ENCODE results near the gene TMEM178B. TPM values are rescaled to one million over a fixed set of nuclear protein-coding genes. Genes with fewer than 3 reads are reported as not detected.

TMEM178B gene
- total and polyA plus RNA-seq, 8 donors, result 0.16 to 5.6 (median 3.4) TPM

DNA sequence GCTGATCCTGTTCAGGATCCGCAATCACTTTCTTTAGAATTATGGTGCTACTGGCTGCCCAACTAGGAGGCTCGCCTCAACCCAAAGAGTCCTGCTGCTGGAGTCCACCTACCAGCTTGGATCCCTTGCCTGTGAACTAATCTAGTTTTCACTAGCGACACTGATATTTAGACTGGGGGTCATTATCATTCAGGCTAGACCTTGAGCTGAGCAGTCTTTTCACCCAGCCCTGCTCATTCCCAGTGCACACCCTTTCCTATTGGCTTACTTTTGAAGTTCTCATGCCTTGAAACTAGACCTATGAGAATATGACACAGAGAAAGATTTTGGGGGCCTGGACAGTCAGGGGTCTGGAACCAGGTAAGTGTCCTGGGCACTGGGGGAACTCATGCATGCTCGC is 107.9 kb downstream of the TMEM178B start:
- no peaks in the 10 kb centered on the region for H3K4me1 ChIP-seq
- intact Hi-C loops (cut with DNase I), result no loop called here
- no peak for ATAC-seq
- no peak overlapping the region for H3K27ac ChIP-seq
- TF ChIP-seq, protein P1, sequence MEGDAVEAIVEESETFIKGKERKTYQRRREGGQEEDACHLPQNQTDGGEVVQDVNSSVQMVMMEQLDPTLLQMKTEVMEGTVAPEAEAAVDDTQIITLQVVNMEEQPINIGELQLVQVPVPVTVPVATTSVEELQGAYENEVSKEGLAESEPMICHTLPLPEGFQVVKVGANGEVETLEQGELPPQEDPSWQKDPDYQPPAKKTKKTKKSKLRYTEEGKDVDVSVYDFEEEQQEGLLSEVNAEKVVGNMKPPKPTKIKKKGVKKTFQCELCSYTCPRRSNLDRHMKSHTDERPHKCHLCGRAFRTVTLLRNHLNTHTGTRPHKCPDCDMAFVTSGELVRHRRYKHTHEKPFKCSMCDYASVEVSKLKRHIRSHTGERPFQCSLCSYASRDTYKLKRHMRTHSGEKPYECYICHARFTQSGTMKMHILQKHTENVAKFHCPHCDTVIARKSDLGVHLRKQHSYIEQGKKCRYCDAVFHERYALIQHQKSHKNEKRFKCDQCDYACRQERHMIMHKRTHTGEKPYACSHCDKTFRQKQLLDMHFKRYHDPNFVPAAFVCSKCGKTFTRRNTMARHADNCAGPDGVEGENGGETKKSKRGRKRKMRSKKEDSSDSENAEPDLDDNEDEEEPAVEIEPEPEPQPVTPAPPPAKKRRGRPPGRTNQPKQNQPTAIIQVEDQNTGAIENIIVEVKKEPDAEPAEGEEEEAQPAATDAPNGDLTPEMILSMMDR (IDR thresholded peaks at IDR 0.05), result no peak
- no peak overlapping the region for H3K4me3 ChIP-seq
- H3K36me3 ChIP-seq, result no peaks in the 10 kb centered on the region
- H3K27me3 ChIP-seq, result no peaks in the 10 kb centered on the region
- DNase-seq, result no peak
- no peaks in the 10 kb centered on the region for H3K9me3 ChIP-seq

DNA sequence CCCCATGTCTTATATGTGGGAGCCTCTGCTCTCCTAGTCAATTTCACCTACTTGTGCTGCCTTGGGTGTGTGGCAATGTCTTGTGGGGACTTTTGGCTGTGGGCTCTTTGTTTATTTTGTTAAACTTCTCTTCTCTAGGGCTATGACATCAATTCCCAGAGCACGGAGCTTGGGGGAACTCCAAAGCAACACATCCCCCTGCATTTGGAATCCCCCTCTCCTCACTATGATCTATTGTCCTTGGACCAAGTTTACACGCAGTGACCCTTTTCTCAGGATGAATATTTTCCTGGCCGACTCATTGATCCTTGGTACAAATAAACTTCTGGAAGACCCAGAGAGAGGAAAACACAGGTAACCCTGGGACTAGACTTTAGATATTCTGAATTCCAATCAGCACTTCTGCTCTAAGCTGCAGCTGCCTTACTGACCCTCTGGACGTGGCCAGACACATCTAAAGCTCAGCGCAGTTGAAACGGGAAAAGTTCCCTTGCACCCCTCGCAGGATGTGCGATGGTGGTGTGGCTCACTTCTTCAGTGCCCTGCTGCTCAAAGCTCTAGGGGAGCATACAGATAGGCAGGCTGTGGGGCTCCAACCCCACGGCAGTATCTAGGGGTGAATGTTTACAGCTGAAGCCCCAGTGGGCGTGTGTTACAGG is 110.8 kb downstream of the TMEM178B start:
- intact Hi-C loops (cut with DNase I), result no loop called here
- DNase-seq (no peak), ATAC-seq (no peak)
- Histone ChIP-seq H3K4me3 (no peak overlapping the region), H3K36me3 (no peaks in the 10 kb centered on the region), H3K27ac (no peak overlapping the region), H3K4me1 (no peaks in the 10 kb centered on the region), H3K9me3 (no peaks in the 10 kb centered on the region), H3K27me3 (no peaks in the 10 kb centered on the region)
- TF ChIP-seq, protein P1 (IDR thresholded peaks at IDR 0.05), result no peak

DNA sequence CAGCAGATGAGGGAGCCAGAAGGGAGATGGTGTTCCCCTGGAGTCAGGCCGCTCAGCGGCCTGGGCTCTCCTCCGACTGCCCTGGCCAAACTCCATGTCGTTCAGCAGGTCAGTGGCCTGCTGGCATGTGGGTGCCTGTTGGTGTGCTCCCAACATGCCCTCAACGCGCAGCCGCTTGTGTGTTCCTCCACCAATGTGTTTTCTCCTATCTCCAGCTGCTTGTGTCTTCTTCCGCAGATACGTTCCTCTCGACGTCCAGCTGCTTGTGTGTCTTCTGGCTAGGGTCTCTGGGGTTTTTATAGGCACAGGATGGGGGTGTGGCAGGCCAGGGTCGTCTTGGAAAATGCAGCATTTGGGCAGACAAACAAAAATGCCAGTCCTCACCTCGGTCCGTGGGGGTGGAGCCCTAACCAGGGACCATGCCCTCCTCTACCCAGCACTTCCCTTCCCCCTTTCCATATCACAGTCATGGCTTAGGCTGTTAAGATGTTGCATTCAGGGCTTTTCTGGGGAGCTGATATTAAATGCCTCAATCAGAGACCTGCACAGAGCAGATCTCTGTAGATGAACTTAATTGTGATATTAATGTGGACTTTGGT is 111.6 kb downstream of the TMEM178B start:
- TF ChIP-seq, protein P1 (IDR thresholded peaks at IDR 0.05), result no peak
- intact Hi-C loops (cut with DNase I), result no loop called here
- ATAC-seq (no peak), DNase-seq (no peak)
- Histone ChIP-seq H3K36me3 (no peaks in the 10 kb centered on the region), H3K4me3 (no peak overlapping the region), H3K27me3 (no peaks in the 10 kb centered on the region), H3K9me3 (no peaks in the 10 kb centered on the region), H3K27ac (no peak overlapping the region), H3K4me1 (no peaks in the 10 kb centered on the region)

DNA sequence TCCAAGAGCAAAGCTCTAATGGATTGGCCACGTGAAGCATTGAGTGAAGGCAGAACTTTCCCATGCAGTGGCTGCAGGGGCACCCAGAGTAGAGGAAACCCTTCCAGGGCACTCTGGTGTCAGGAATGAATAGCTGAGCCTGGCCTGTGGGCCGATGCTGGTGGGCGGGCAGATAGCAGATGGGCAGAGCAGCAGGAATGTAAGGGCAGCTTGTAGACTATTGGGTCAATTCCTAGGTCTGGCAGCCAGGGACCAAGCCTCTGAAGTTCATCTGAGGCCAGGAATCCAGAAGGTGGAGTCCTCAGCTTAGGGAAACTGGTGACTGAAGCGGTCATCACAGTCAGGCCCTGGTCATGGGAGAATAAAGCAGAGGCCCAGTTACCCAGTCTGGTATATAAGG is 115.4 kb downstream of the TMEM178B start:
- Histone ChIP-seq H3K4me1 (no peaks in the 10 kb centered on the region), H3K36me3 (no peaks in the 10 kb centered on the region), H3K9me3 (peaks cover 0 to 3% of the 10 kb centered on the region in 2 donors), H3K27me3 (no peaks in the 10 kb centered on the region), H3K4me3 (no peak overlapping the region), H3K27ac (no peak overlapping the region)
- DNase-seq, result no peak
- TF ChIP-seq, protein P1 (IDR thresholded peaks at IDR 0.05), result no peak
- intact Hi-C loops (cut with DNase I), result no loop called here
- ATAC-seq, result no peak

DNA sequence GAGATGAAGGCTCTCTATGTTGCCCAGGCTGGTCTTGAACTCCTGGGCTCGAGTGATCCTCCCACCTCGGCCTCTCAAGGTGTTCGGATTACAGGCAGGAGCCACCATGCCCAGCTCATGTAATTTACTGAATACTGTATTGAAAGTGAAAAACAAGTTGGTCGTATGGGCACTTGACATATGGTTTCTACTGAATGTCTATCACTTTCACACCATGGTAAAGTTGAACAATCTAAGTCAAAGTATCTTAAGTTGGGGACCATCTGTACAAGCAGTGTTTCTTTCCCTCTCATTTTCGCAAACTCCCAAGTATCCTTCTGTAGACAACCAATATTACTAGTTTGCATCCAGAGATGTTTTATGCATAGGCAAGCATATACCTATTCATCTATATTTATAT is 116.6 kb downstream of the TMEM178B start:
- DNase-seq, result no peak
- TF ChIP-seq, protein P1 (IDR thresholded peaks at IDR 0.05), result no peak
- no peak overlapping the region for H3K27ac ChIP-seq
- peaks cover 0 to 6% of the 10 kb centered on the region in 2 donors for H3K9me3 ChIP-seq
- H3K4me3 ChIP-seq, result no peak overlapping the region
- no peaks in the 10 kb centered on the region for H3K36me3 ChIP-seq
- intact Hi-C loops (cut with DNase I), result no loop called here
- no peaks in the 10 kb centered on the region for H3K27me3 ChIP-seq
- H3K4me1 ChIP-seq, result no peaks in the 10 kb centered on the region
- ATAC-seq, result no peak
